ENCODE measurements around the gene WDR3.

GRCh38 chr1:117970252-117970651 is 40.7 kb downstream of the WDR3 start:
- TF ChIP-seq POLR2AphosphoS5 (IDR thresholded peaks at IDR 0.05; ENCODE audit: low read depth, low read length) (no peak), SIN3A (IDR thresholded peaks at IDR 0.05; ENCODE audit: borderline replicate concordance, insufficient read depth, low read length) (no peak), REST (IDR thresholded peaks at IDR 0.05; ENCODE audit: insufficient read depth in 1 of 2, low read depth in 2 of 2, low read length in 2 of 2) (no peak)

Data from PFSK-1 (cell line).